SU-DHL-6 (cell line): ENCODE data around the gene KIF16B.

ENCODE experiments used
- EZH2phosphoT487 ChIP-seq: fragments of 200-600 bp; sonication (generic), shearing (Covaris generic); conservative IDR thresholded peaks from 2 replicates; pipeline ENCODE4 v1.6.1; 2018; ENCODE audit warnings: mild to moderate bottlenecking, antibody characterized with exemption, low read length, moderate library complexity, mixed read lengths
- TF ChIP-seq, protein P1 (sequence below): fragments of 200-600 bp; sonication (generic); IDR thresholded peaks from one replicate; pipeline ENCODE4 v1.5.1; 2017; ENCODE audit warnings: antibody characterized with exemption, mild to moderate bottlenecking, low read length, moderate library complexity; ENCODE audit not compliant: insufficient read depth, poor library complexity, severe bottlenecking

DNA sequence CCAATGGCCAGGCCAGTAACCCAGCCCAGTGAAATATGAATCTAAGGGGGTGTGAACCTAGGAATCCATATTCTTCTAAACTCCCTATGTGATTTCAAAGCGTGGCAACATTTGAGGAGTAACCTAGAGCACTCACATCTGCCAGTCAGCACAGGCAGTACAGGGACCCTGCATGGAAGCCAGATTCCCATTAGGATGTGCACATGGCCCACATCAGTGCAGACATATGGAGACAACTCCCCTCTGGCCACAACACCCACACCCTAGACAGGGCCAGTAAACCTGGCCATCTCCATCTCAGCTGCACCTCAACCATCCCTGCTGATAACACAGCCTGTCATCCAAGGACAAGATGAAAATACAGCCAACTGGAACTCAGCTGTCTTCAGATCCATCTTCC is 56.5 kb downstream of the KIF16B start:
- TF ChIP-seq, protein P1, sequence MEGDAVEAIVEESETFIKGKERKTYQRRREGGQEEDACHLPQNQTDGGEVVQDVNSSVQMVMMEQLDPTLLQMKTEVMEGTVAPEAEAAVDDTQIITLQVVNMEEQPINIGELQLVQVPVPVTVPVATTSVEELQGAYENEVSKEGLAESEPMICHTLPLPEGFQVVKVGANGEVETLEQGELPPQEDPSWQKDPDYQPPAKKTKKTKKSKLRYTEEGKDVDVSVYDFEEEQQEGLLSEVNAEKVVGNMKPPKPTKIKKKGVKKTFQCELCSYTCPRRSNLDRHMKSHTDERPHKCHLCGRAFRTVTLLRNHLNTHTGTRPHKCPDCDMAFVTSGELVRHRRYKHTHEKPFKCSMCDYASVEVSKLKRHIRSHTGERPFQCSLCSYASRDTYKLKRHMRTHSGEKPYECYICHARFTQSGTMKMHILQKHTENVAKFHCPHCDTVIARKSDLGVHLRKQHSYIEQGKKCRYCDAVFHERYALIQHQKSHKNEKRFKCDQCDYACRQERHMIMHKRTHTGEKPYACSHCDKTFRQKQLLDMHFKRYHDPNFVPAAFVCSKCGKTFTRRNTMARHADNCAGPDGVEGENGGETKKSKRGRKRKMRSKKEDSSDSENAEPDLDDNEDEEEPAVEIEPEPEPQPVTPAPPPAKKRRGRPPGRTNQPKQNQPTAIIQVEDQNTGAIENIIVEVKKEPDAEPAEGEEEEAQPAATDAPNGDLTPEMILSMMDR: no peak
- no peak for TF ChIP-seq EZH2phosphoT487
